ENCODE measurements around the gene CLTCL1.
"Not testable (repeated sequence)": the region's sequence is repeated elsewhere in the genome, so short reads cannot be mapped to it uniquely, and the experiment has no call there.

The CLTCL1 gene

DNA sequence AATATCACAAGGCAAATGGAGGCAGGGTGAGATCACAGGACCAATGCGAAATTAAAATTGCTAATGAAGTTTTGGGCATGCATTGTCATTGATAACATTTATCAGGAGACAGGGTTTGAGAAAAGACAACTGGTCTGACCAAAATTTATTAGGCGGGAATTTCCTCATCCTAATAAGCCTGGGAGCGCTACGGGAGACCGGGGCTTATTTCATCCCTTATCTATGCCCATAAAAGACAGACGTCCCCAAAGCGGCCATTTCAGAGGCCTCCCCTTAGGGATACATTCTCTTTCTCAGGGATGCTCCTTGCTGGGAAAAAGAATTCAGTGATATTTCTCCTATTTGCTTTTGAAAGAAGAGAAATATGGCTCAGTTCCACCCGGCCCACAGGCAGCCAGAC lies 28.6 kb upstream of the CLTCL1 start:
- not testable (repeated sequence) for H3K27me3 ChIP-seq (ENCODE audit: control insufficient read depth, insufficient read depth, low read length); H3K9ac ChIP-seq (ENCODE audit: low read depth, low read length); H3K4me3 ChIP-seq (ENCODE audit: low read length); H3K9me3 ChIP-seq (replicated peaks; ENCODE audit: low read length); H3K36me3 ChIP-seq (ENCODE audit: insufficient read depth, low read length); H3K4me1 ChIP-seq (ENCODE audit: control insufficient read depth, insufficient read depth, low read length); H3K4me2 ChIP-seq (ENCODE audit: low read length)

DNA sequence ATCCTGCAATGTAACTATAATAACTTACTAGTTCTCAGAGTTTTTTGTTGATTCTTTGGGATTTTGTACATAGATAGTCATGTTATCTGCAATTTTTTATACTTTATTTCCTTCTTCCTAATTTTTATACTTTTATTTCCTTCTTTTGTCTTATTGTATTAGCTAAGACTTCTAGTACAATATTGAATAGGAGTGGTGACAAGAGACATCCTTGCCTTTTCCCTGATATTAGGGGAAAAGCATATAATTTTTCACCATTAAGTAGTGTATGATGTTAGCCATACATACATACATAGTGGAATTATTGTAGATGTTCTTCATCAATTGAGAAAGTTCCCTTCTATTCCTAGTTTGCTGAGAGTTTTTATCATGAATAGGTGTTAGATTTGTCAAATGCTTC lies 27.8 kb upstream of the CLTCL1 start:
- Histone ChIP-seq H3K4me2 (ENCODE audit: low read length) (no peak overlapping the region), H3K4me1 (ENCODE audit: control insufficient read depth, insufficient read depth, low read length) (no peaks in the 10 kb centered on the region), H3K9me3 (replicated peaks; ENCODE audit: low read length) (peaks cover 5% of the 10 kb centered on the region), H3K27me3 (ENCODE audit: control insufficient read depth, insufficient read depth, low read length) (no peaks in the 10 kb centered on the region), H3K4me3 (ENCODE audit: low read length) (no peak overlapping the region), H3K36me3 (ENCODE audit: insufficient read depth, low read length) (no peaks in the 10 kb centered on the region), H3K9ac (ENCODE audit: low read depth, low read length) (no peak overlapping the region)

DNA sequence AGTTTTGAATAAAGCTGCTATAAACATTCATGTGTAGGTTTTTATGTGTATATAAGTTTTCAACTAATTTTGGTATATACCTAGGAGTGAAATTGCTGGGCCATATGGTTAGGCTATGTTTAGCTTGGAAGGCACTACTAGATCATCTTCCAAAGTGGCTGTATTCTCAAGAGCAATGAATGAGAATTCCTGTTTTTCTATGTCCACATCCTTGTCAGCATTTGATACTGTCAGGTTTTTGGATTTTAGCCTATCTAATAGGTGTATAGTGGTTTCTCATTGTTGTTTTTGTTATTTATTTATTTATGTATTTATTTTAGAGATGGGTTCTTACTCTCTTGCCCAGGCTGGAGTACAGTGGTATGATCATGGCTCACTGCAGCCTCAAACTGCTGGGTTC lies 26.3 kb upstream of the CLTCL1 start:
- no peaks in the 10 kb centered on the region for H3K27me3 ChIP-seq (ENCODE audit: control insufficient read depth, insufficient read depth, low read length)
- no peak overlapping the region for H3K9ac ChIP-seq (ENCODE audit: low read depth, low read length)
- peaks cover 5% of the 10 kb centered on the region for H3K9me3 ChIP-seq (replicated peaks; ENCODE audit: low read length)
- H3K4me3 ChIP-seq (ENCODE audit: low read length) = no peak overlapping the region
- no peaks in the 10 kb centered on the region for H3K36me3 ChIP-seq (ENCODE audit: insufficient read depth, low read length)
- no peak overlapping the region for H3K4me2 ChIP-seq (ENCODE audit: low read length)
- H3K4me1 ChIP-seq (ENCODE audit: control insufficient read depth, insufficient read depth, low read length) = no peaks in the 10 kb centered on the region

DNA sequence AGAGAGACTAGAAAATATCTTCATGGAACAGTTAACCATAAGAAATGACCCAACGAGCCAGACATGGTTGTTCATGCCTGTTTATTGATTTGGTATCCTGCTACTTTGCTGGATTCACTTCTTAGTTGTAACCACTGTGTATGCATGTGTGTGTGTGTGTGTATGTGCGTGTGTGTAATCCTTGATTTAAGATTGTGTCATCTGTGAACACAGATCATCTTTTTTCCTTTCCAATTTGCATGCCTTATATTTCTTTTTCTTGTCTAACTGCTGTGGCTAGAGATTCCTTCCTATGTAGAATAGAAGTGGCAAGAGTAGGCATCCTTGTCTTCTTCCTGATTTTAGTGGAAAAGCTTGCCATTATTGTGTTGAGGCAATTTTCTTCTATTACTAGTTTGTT lies 16.4 kb upstream of the CLTCL1 start:
- Histone ChIP-seq H3K27me3 (ENCODE audit: control insufficient read depth, insufficient read depth, low read length) (no peaks in the 10 kb centered on the region), H3K4me3 (ENCODE audit: low read length) (no peak overlapping the region), H3K4me1 (ENCODE audit: control insufficient read depth, insufficient read depth, low read length) (no peaks in the 10 kb centered on the region), H3K9me3 (replicated peaks; ENCODE audit: low read length) (no peaks in the 10 kb centered on the region), H3K4me2 (ENCODE audit: low read length) (no peak overlapping the region), H3K9ac (ENCODE audit: low read depth, low read length) (no peak overlapping the region), H3K36me3 (ENCODE audit: insufficient read depth, low read length) (no peaks in the 10 kb centered on the region)

DNA sequence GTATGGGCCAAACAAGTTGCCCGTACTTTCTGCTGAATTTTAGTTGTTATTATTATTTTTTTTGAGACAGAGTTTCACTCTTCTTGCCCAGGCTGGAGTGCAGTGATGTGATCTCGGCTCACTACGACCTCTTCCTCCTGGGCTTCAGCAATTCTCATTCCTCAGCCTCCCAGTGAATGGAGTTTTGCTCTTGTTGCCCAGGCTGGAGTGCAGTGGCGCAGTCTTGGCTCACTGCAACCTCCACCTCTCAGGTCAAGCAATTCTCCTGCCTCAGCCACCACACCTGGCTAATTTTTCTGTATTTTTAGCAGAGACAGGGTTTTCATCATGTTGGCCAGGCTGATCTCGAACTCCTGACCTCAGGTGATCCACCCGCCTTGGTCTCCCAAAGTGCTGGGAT lies 15.0 kb upstream of the CLTCL1 start:
- not testable (repeated sequence) for H3K9me3 ChIP-seq (replicated peaks; ENCODE audit: low read length)

DNA sequence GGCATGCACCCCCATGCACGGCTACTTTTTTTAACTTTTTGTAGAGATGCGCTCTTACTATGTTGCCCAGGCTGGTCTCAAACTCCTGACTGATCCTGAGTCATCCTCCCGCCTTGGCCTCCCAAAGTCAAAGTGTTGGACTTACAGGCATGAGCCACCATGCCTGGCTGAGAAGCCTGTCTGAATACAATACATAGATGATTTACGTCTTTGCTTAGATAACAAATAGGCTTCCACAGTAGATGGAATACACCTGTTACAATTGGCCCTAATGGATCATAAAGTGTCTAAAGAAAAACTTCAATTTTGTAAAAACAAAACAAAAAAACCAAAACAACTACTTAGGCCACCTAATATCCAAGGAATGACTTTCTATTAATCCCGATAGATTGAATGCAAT lies 13.0 kb upstream of the CLTCL1 start:
- Histone ChIP-seq H3K4me3 (ENCODE audit: low read length) (no peak overlapping the region), H3K36me3 (ENCODE audit: insufficient read depth, low read length) (no peaks in the 10 kb centered on the region), H3K27me3 (ENCODE audit: control insufficient read depth, insufficient read depth, low read length) (no peaks in the 10 kb centered on the region), H3K4me1 (ENCODE audit: control insufficient read depth, insufficient read depth, low read length) (no peaks in the 10 kb centered on the region), H3K9me3 (replicated peaks; ENCODE audit: low read length) (no peaks in the 10 kb centered on the region), H3K4me2 (ENCODE audit: low read length) (no peak overlapping the region), H3K9ac (ENCODE audit: low read depth, low read length) (no peak overlapping the region)

More for the DNA sequence above, 15.0 kb upstream of the CLTCL1 start:
- not testable (repeated sequence) for H3K27me3 ChIP-seq (ENCODE audit: control insufficient read depth, insufficient read depth, low read length); H3K36me3 ChIP-seq (ENCODE audit: insufficient read depth, low read length); H3K4me1 ChIP-seq (ENCODE audit: control insufficient read depth, insufficient read depth, low read length); H3K4me2 ChIP-seq (ENCODE audit: low read length); H3K9ac ChIP-seq (ENCODE audit: low read depth, low read length); H3K4me3 ChIP-seq (ENCODE audit: low read length)

DNA sequence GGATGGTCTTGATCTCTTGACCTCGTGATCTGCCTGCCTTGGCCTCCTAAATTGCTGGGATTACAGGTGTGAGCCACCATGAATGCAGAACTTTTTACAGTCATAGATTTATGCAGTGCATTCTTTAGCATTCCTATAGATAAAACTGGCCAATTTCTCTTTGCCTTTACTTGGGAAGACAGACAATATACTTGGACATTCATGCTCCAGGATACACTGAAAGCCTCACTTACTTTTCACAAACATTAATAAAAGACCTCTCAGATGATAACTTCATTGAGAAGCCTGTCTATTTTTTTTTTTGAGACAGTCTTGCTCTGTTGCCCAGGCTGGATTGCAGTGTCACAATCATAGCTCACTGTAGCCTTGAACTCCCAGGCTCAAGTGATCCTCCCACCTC lies 12.3 kb upstream of the CLTCL1 start:
- Histone ChIP-seq H3K36me3 (ENCODE audit: insufficient read depth, low read length) (no peaks in the 10 kb centered on the region), H3K4me2 (ENCODE audit: low read length) (no peak overlapping the region), H3K27me3 (ENCODE audit: control insufficient read depth, insufficient read depth, low read length) (no peaks in the 10 kb centered on the region), H3K4me3 (ENCODE audit: low read length) (no peak overlapping the region), H3K4me1 (ENCODE audit: control insufficient read depth, insufficient read depth, low read length) (no peaks in the 10 kb centered on the region), H3K9me3 (replicated peaks; ENCODE audit: low read length) (no peaks in the 10 kb centered on the region), H3K9ac (ENCODE audit: low read depth, low read length) (no peak overlapping the region)

DNA sequence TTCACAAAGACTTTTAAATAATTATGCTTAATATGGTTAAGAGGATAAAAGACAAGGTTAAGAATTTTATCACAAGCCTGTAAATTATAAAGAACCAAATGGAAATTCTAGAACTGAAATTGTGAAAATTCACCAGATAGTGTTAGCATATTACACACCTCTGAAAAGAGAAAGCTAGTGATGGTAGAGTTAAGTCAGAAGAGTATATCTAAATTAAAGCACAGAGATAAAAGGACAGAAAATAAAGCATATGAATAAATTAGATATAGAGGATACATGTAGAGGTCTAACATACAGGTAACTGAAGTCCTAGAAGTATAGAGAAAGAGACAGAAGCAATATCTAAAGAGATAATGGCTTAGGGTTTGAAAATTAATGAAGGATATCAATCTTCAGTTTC lies 4.2 kb upstream of the CLTCL1 start:
- H3K4me3 ChIP-seq (ENCODE audit: low read length) = no peak overlapping the region
- peaks cover 9% of the 10 kb centered on the region for H3K4me1 ChIP-seq (ENCODE audit: control insufficient read depth, insufficient read depth, low read length)
- no peaks in the 10 kb centered on the region for H3K27me3 ChIP-seq (ENCODE audit: control insufficient read depth, insufficient read depth, low read length)
- H3K4me2 ChIP-seq (ENCODE audit: low read length) = no peak overlapping the region
- no peaks in the 10 kb centered on the region for H3K9me3 ChIP-seq (replicated peaks; ENCODE audit: low read length)
- no peaks in the 10 kb centered on the region for H3K36me3 ChIP-seq (ENCODE audit: insufficient read depth, low read length)
- H3K9ac ChIP-seq (ENCODE audit: low read depth, low read length) = no peak overlapping the region

DNA sequence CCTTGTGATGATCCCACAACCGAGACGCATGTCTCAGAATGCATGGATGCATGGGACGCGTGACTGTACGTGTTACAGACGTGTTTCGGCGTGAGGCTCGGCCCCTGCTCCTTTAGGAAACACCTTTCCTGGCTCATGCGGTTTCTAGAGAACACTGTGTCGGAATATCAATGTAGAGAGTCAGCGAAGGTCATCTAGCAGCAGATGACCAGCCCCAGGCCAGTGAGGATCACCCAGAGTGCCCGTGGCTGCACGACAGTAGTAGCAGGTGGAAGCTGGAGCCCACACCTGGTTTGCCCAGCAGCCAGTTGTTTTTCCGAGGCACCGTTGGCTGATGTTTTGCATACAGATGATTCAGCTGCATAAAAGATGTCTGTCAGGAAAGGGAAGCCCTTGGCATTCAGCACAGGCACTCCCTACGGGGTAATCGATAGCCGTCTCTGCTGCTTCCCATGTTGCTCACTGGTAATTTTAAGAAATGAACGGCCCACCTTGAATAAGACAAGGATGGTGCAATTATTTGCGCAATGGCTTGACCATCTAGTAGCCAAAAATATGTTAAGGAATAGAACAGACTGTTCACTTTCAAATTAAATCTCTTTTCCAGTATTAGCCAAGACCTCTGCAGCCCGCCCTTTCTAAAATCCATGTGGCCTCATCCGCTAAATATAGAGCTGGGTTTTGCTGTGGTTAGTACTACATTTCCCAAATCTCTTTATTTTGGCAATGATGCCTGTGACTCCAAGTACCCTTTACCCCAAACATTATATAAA lies 1.1 kb upstream of the CLTCL1 start:
- Histone ChIP-seq H3K9me3 (replicated peaks; ENCODE audit: low read length) (no peaks in the 10 kb centered on the region), H3K4me3 (ENCODE audit: low read length) (peak overlapping the region; percentile 88), H3K9ac (ENCODE audit: low read depth, low read length) (peak overlapping the region; percentile 85), H3K4me1 (ENCODE audit: control insufficient read depth, insufficient read depth, low read length) (peaks cover 37% of the 10 kb centered on the region), H3K4me2 (ENCODE audit: low read length) (peak overlapping the region; percentile 87), H3K27me3 (ENCODE audit: control insufficient read depth, insufficient read depth, low read length) (no peaks in the 10 kb centered on the region), H3K36me3 (ENCODE audit: insufficient read depth, low read length) (no peaks in the 10 kb centered on the region)

DNA sequence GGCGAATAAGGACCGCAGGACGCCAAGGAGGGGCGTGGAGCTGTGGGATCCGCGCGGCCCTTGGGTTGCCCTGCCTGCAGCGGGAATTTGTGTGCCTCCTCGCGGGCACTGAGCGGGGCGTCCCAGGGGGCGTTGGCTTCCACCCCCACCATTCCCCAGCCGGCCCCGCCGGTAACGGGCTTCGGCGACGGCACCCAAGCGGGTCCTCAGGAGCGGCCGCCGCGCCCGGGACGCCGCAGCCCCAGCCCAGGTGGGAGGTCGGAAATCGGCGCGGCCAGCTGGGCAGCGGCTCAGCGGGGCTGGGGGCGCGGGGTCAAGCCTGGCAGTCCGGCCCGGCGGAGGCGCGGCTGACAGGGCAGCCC lies 320 bp downstream of the CLTCL1 start:
- Histone ChIP-seq H3K4me3 (ENCODE audit: low read length) (peak overlapping the region; percentile 70), H3K9ac (ENCODE audit: low read depth, low read length) (peak overlapping the region; percentile 88), H3K9me3 (replicated peaks; ENCODE audit: low read length) (no peaks in the 10 kb centered on the region), H3K4me2 (ENCODE audit: low read length) (peak overlapping the region; percentile 80), H3K27me3 (ENCODE audit: control insufficient read depth, insufficient read depth, low read length) (no peaks in the 10 kb centered on the region), H3K36me3 (ENCODE audit: insufficient read depth, low read length) (no peaks in the 10 kb centered on the region), H3K4me1 (ENCODE audit: control insufficient read depth, insufficient read depth, low read length) (peaks cover 51% of the 10 kb centered on the region)

DNA sequence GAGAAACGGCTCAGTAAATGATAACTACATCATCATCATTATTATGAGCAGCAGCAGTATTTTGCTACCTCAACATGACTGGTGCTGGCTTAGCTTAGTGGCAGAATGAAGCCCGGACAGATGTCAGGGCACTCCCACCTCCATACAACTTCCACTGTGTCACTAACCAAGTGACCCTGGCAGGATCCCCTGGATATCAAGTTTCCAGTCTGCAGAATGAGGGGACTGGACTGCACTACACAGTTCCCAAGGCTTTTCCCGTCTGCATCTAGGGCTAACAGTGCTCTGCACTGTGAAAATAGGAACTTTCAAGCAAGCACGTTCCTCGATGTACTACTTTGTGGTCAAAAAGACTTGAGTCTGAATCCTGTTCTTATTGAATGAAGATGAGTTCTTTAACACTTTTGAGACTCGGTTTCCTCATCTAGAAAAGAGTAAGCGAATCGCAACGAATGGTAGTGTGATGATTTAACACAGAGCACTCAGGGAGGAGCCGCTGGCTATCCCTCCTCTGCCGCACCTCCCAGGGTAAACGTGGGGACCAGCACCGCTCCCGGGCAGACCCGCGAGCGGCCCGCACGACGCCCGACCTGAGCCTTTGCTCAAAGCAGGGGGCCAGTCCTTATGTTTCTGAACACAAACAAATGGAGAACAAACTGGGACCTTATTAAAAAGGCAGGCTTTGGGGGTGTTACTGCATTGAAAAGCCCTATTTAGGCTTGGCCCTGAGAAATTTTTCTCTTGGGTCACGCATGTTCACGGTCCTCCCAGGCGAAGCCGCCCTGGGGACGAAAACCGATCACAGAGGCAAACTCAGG lies 910 bp downstream of the CLTCL1 start:
- H3K4me3 ChIP-seq (ENCODE audit: low read length) = peak overlapping the region; percentile 70
- H3K9ac ChIP-seq (ENCODE audit: low read depth, low read length) = peak overlapping the region; percentile 88
- H3K27me3 ChIP-seq (ENCODE audit: control insufficient read depth, insufficient read depth, low read length) = no peaks in the 10 kb centered on the region
- no peaks in the 10 kb centered on the region for H3K36me3 ChIP-seq (ENCODE audit: insufficient read depth, low read length)
- no peaks in the 10 kb centered on the region for H3K9me3 ChIP-seq (replicated peaks; ENCODE audit: low read length)
- peak overlapping the region; percentile 80 for H3K4me2 ChIP-seq (ENCODE audit: low read length)
- peaks cover 57% of the 10 kb centered on the region for H3K4me1 ChIP-seq (ENCODE audit: control insufficient read depth, insufficient read depth, low read length)
